ENCODE results near the gene SCN5A.

GRCh38 chr3:38609386-38610111 lies 39.9 kb downstream of the SCN5A start:
- TF ChIP-seq, protein P1, sequence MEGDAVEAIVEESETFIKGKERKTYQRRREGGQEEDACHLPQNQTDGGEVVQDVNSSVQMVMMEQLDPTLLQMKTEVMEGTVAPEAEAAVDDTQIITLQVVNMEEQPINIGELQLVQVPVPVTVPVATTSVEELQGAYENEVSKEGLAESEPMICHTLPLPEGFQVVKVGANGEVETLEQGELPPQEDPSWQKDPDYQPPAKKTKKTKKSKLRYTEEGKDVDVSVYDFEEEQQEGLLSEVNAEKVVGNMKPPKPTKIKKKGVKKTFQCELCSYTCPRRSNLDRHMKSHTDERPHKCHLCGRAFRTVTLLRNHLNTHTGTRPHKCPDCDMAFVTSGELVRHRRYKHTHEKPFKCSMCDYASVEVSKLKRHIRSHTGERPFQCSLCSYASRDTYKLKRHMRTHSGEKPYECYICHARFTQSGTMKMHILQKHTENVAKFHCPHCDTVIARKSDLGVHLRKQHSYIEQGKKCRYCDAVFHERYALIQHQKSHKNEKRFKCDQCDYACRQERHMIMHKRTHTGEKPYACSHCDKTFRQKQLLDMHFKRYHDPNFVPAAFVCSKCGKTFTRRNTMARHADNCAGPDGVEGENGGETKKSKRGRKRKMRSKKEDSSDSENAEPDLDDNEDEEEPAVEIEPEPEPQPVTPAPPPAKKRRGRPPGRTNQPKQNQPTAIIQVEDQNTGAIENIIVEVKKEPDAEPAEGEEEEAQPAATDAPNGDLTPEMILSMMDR (conservative IDR thresholded peaks at IDR 0.05 in 1 of 2, IDR thresholded peaks at IDR 0.05 in 1 of 2; ENCODE audit: extremely low read depth in 1 of 2, insufficient read depth in 1 of 2, low read depth in 1 of 2, low read length in 2 of 2), result no peak
- no peak for TF ChIP-seq EZH2 (IDR thresholded peaks at IDR 0.05; ENCODE audit: borderline replicate concordance, low read length)

Data from mammary epithelial cell (primary cell).